CD8-positive, alpha-beta memory T cell (primary cell): ENCODE measurements around the gene CASZ1. TPM values are rescaled to one million over a fixed set of nuclear protein-coding genes. Genes with fewer than 3 reads are reported as not detected.
A peak's percentile ranks its signal among the peaks of the same experiment; 100 is the strongest.

Source experiments
- CTCF ChIA-PET: fragments of 350-600 bp; sonication (Branson Sonifier 250); formaldehyde crosslinking; loops from one replicate; lab custom pipeline; 2021; ENCODE audit warnings: antibody characterized with exemption; lab: Charles Lee
- POLR2A ChIA-PET: fragments of 350-600 bp; sonication (Branson Sonifier 250); formaldehyde crosslinking; loops from one replicate; lab custom pipeline; 2021; ENCODE audit warnings: antibody characterized with exemption; lab: Charles Lee
- DNase-seq, 5 donors: peaks; one replicate each; pipeline versions ENCODE4 v3.0.0 to v3.0.0-alpha.2; 2020 to 2022; ENCODE audit warnings: mixed read lengths in 1 of 5
- H3K27ac ChIP-seq: one replicate; pipeline ENCODE4 v1.7.0; 2013; ENCODE audit warnings: low read depth, mild to moderate bottlenecking, low read length, moderate library complexity
- H3K27me3 ChIP-seq: 2 replicates; pipeline ENCODE4 v1.7.0; 2013; ENCODE audit warnings: low read length, mild to moderate bottlenecking; ENCODE audit not compliant: insufficient read depth, poor library complexity, severe bottlenecking
- H3K36me3 ChIP-seq: 2 replicates; pipeline ENCODE4 v1.7.0; 2013; ENCODE audit warnings: mild to moderate bottlenecking, low read length, moderate library complexity; ENCODE audit not compliant: insufficient read depth
- H3K4me1 ChIP-seq: 2 replicates; pipeline ENCODE4 v1.7.0; 2013; ENCODE audit warnings: mild to moderate bottlenecking, low read length, moderate library complexity; ENCODE audit not compliant: insufficient read depth
- H3K4me3 ChIP-seq: 2 replicates; pipeline ENCODE4 v1.7.0; 2013; ENCODE audit warnings: mild to moderate bottlenecking, low read length
- H3K9me3 ChIP-seq: 2 replicates; pipeline ENCODE4 v1.7.0; 2013; ENCODE audit warnings: mild to moderate bottlenecking, low read length
- H3K27ac Mint-ChIP-seq, 8 donors: one replicate each; pipeline ENCODE4 v1.8.0; 2020 to 2021; ENCODE audit warnings: mixed read lengths in 8 of 8, mild to moderate bottlenecking in 6 of 8, inconsistent platforms in 3 of 8, moderate library complexity in 3 of 8
- H3K27me3 Mint-ChIP-seq, 2 donors: one replicate each; pipeline ENCODE4 v1.8.0; 2020 to 2021; ENCODE audit warnings: mixed read lengths in 2 of 2, mild to moderate bottlenecking in 1 of 2, moderate library complexity in 1 of 2
- H3K36me3 Mint-ChIP-seq, 3 donors: one replicate each; pipeline ENCODE4 v1.8.0; 2020 to 2021; ENCODE audit warnings: mixed read lengths in 3 of 3, inconsistent platforms in 1 of 3, mild to moderate bottlenecking in 1 of 3
- H3K4me1 Mint-ChIP-seq, 3 donors: one replicate each; pipeline ENCODE4 v1.8.0; 2020 to 2021; ENCODE audit warnings: mixed read lengths in 3 of 3, inconsistent platforms in 1 of 3, mild to moderate bottlenecking in 1 of 3
- H3K4me3 Mint-ChIP-seq, 7 donors: one replicate each; pipeline ENCODE4 v1.8.0; 2020 to 2021; ENCODE audit warnings: mixed read lengths in 7 of 7, mild to moderate bottlenecking in 6 of 7, moderate library complexity in 4 of 7, inconsistent platforms in 2 of 7
- H3K9me3 Mint-ChIP-seq, 5 donors: one replicate each; pipeline ENCODE4 v1.8.0; 2020 to 2022; ENCODE audit warnings: mixed read lengths in 5 of 5, mild to moderate bottlenecking in 3 of 5, moderate library complexity in 2 of 5, inconsistent platforms in 1 of 5
- polyA plus RNA-seq: library from polyadenylated mRNA; unstranded; fragments of 300-500 nt; fragmentation: Illumina TruSeq; gene quantifications from one replicate; pipeline ENCODE4 v1.2.3, GENCODE V29; 2021
- total RNA-seq, 2 experiments: library from RNA; stranded (reverse); gene quantifications; one replicate each; pipeline ENCODE4 v1.2.3, GENCODE V29; 2021

The CASZ1 gene
- total and polyA plus RNA-seq, 3 experiments from 2014 or later, result 2.2 to 10.5 (median 9.9) TPM

DNA sequence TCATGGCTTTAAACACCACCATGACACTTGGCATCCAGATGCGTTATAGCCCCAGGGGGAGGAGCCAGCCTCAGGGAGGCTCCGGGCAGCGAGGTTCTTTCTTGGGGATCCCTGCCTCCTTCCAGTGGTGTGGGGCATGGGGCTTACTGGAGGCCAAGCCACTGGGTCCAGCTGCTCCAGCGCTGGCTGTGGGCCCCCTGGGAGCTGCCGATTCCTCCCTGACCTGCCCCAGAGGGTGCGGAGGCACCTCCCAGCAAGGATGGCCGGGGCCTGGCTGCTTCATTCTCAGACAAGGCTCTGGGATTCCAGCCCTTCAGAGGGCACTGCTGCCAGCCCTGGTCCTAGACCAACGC, 162.4 kb downstream of the CASZ1 start:
- H3K36me3 Mint-ChIP-seq, result peaks cover 0 to 23% (median 2%) of the 10 kb centered on the region in 3 donors
- no peak overlapping the region for H3K4me3 ChIP-seq
- no peak for DNase-seq
- peak overlapping the region in 1 of 8 donors; percentile 57 for H3K27ac Mint-ChIP-seq
- ChIA-PET CTCF (no interaction called here), POLR2A (no interaction called here)
- no peaks in the 10 kb centered on the region for H3K27me3 Mint-ChIP-seq
- no peak overlapping the region for H3K27ac ChIP-seq
- H3K4me1 Mint-ChIP-seq, result peaks cover 0 to 9% (median 1%) of the 10 kb centered on the region in 3 donors
- no peaks in the 10 kb centered on the region for H3K36me3 ChIP-seq
- no peak overlapping the region for H3K4me3 Mint-ChIP-seq
- H3K27me3 ChIP-seq, result no peaks in the 10 kb centered on the region
- H3K9me3 ChIP-seq, result no peaks in the 10 kb centered on the region
- H3K4me1 ChIP-seq, result no peaks in the 10 kb centered on the region
- no peaks in the 10 kb centered on the region for H3K9me3 Mint-ChIP-seq

GRCh38 chr1:10633416-10633815, 163.0 kb downstream of the CASZ1 start:
- POLR2A ChIA-PET, result no interaction called here
- H3K4me1 ChIP-seq, result no peaks in the 10 kb centered on the region
- DNase-seq, result no peak
- H3K27me3 ChIP-seq, result no peaks in the 10 kb centered on the region
- H3K36me3 ChIP-seq, result no peaks in the 10 kb centered on the region
- no peak overlapping the region for H3K27ac ChIP-seq
- H3K4me3 Mint-ChIP-seq, result no peak overlapping the region
- no peaks in the 10 kb centered on the region for H3K27me3 Mint-ChIP-seq
- CTCF ChIA-PET, result no interaction called here
- H3K4me1 Mint-ChIP-seq, result peaks cover 0 to 9% (median 1%) of the 10 kb centered on the region in 3 donors
- peak overlapping the region in 1 of 8 donors; percentile 57 for H3K27ac Mint-ChIP-seq
- H3K4me3 ChIP-seq, result no peak overlapping the region
- no peaks in the 10 kb centered on the region for H3K9me3 Mint-ChIP-seq
- H3K36me3 Mint-ChIP-seq, result peaks cover 0 to 29% (median 2%) of the 10 kb centered on the region in 3 donors
- no peaks in the 10 kb centered on the region for H3K9me3 ChIP-seq

- ChIA-PET POLR2A (no interaction called here), CTCF (no interaction called here)
- Histone ChIP-seq H3K36me3 (no peaks in the 10 kb centered on the region), H3K4me1 (no peaks in the 10 kb centered on the region), H3K4me3 (no peak overlapping the region), H3K27ac (no peak overlapping the region), H3K9me3 (no peaks in the 10 kb centered on the region), H3K27me3 (no peaks in the 10 kb centered on the region)
- no peaks in the 10 kb centered on the region for H3K27me3 Mint-ChIP-seq
- peaks cover 0 to 34% (median 2%) of the 10 kb centered on the region in 3 donors for H3K36me3 Mint-ChIP-seq
- peak in 1 of 5 donors; percentile 19 for DNase-seq
- H3K4me3 Mint-ChIP-seq, result no peak overlapping the region
- H3K27ac Mint-ChIP-seq, result peak overlapping the region in 1 of 8 donors; percentile 24
- peaks cover 0 to 6% (median 1%) of the 10 kb centered on the region in 3 donors for H3K4me1 Mint-ChIP-seq
- no peaks in the 10 kb centered on the region for H3K9me3 Mint-ChIP-seq
These were observed 163.8 kb downstream of the CASZ1 start for GRCh38 chr1:10632691-10633090.

DNA sequence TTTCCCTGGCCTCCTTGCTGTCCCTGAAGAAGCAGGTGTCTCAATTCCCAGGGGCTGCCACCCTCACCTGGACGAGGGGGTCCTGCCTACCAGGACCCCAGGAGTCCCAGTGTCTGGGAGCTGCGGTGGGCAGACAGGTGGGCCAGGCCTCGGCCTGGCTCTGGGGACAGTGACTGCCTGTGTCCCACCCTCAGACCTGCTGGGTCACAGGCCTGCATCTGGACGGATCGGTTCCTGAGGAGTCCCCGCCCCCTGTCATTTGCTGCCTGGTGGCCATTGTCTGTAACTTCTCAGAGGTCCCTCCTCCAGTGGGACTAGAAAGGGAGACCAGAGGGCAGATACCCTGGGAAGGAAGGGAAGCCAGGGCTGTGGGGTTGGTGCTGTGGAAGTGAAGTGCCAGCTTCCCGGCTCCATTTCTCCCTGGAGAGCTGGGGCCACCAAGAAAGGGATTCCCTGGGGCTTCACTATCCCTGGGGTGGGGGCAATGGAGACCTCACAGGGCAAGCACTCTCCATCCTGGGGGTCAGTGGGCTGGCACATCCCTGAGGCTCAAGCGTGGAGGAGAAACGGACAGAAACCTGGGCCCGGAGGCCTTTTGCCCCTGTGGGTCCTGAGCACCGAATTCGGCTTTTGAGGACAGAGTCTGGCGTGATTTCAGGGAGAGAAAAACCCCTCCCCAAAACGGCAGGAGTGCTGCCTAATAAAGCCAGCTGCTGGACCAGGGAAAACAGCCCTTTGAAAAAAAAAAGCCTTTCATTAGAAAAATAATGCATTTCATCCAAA, 164.4 kb downstream of the CASZ1 start:
- DNase-seq, result peak in 1 of 5 donors; percentile 43
- no peak overlapping the region for H3K27ac ChIP-seq
- H3K4me1 ChIP-seq, result no peaks in the 10 kb centered on the region
- no peak overlapping the region for H3K4me3 ChIP-seq
- Mint-ChIP-seq H3K27me3 (no peaks in the 10 kb centered on the region), H3K4me3 (peak overlapping the region in 1 of 7 donors; percentile 23), H3K36me3 (peaks cover 0 to 36% (median 2%) of the 10 kb centered on the region in 3 donors), H3K27ac (no peak overlapping the region), H3K4me1 (peaks cover 0 to 2% (median 0%) of the 10 kb centered on the region in 3 donors), H3K9me3 (no peaks in the 10 kb centered on the region)
- no peaks in the 10 kb centered on the region for H3K36me3 ChIP-seq
- ChIA-PET POLR2A (no interaction called here), CTCF (no interaction called here)
- H3K27me3 ChIP-seq, result no peaks in the 10 kb centered on the region
- H3K9me3 ChIP-seq, result no peaks in the 10 kb centered on the region

GRCh38 chr1:10631121-10631810, 165.2 kb downstream of the CASZ1 start:
- no peaks in the 10 kb centered on the region for H3K9me3 Mint-ChIP-seq

GRCh38 chr1:10630661-10631120, 165.8 kb downstream of the CASZ1 start:
- Histone ChIP-seq H3K36me3 (no peaks in the 10 kb centered on the region), H3K4me3 (no peak overlapping the region), H3K4me1 (no peaks in the 10 kb centered on the region), H3K27me3 (no peaks in the 10 kb centered on the region), H3K27ac (no peak overlapping the region), H3K9me3 (no peaks in the 10 kb centered on the region)
- Mint-ChIP-seq H3K36me3 (peaks cover 0 to 45% (median 4%) of the 10 kb centered on the region in 3 donors), H3K27me3 (no peaks in the 10 kb centered on the region), H3K4me3 (no peak overlapping the region), H3K4me1 (no peaks in the 10 kb centered on the region), H3K9me3 (no peaks in the 10 kb centered on the region), H3K27ac (peak overlapping the region in 1 of 8 donors; percentile 72)
- CTCF ChIA-PET, result interaction anchor here (1.4 kb wide), 1 partner anchor 136 kb away, joined by 5 read pairs; no protein-coding TSS in a partner anchor
- peak in 1 of 5 donors; percentile 36 for DNase-seq
- POLR2A ChIA-PET, result no interaction called here

More at GRCh38 chr1:10631121-10631810, 165.2 kb downstream of the CASZ1 start:
- H3K27ac ChIP-seq, result no peak overlapping the region
- H3K27me3 ChIP-seq, result no peaks in the 10 kb centered on the region
- POLR2A ChIA-PET, result no interaction called here
- no peaks in the 10 kb centered on the region for H3K27me3 Mint-ChIP-seq
- no peaks in the 10 kb centered on the region for H3K36me3 ChIP-seq
- H3K4me3 Mint-ChIP-seq, result no peak overlapping the region
- H3K4me1 ChIP-seq, result no peaks in the 10 kb centered on the region
- CTCF ChIA-PET, result no interaction called here
- no peaks in the 10 kb centered on the region for H3K4me1 Mint-ChIP-seq
- no peak overlapping the region for H3K4me3 ChIP-seq
- DNase-seq, result peak in 1 of 5 donors; percentile 39
- H3K36me3 Mint-ChIP-seq, result peaks cover 0 to 42% (median 4%) of the 10 kb centered on the region in 3 donors
- no peak overlapping the region for H3K27ac Mint-ChIP-seq
- H3K9me3 ChIP-seq, result no peaks in the 10 kb centered on the region

DNA sequence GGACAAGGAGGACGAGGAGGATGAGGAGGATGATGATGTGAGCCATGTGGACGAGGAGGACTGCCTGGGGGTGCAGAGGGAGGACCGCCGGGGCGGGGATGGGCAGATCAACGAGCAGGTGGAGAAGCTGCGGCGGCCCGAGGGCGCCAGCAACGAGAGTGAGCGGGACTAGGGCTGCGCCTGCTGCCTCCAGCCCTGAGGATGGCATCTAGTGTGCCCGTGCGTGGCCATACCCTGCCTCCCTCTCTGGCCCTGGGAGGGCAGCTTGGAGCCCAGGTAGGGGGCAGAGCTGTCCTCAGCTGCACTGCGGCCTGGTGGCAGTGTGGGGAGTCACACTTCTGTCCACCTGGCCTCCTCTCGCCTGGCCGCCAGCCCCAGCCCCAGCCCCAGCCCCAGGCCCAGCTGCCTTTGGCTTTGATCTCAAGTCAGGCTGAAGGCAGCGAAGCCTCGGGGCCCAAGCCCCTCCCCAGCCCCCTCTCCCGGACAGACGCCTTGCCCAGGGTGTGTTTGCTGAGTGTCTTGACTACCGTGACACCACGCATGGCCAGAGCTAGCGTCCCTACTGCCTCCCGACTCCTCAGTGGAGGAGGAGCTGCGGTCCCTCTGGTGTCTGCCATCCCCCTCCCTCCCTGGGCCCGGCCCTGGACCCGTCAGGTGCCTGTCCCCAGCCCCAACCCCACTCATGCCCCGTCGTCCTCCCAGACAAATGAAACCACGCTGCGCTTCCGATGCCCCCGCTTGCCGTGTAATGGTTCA, 166.5 kb downstream of the CASZ1 start:
- POLR2A ChIA-PET, result no interaction called here
- no peaks in the 10 kb centered on the region for H3K36me3 ChIP-seq
- no peak overlapping the region for H3K4me3 ChIP-seq
- H3K9me3 Mint-ChIP-seq, result no peaks in the 10 kb centered on the region
- H3K36me3 Mint-ChIP-seq, result peaks cover 0 to 52% (median 4%) of the 10 kb centered on the region in 3 donors
- no peaks in the 10 kb centered on the region for H3K27me3 ChIP-seq
- peak overlapping the region in 1 of 8 donors; percentile 72 for H3K27ac Mint-ChIP-seq
- DNase-seq, result peak in 1 of 5 donors; percentile 45
- H3K27me3 Mint-ChIP-seq, result no peaks in the 10 kb centered on the region
- no peaks in the 10 kb centered on the region for H3K9me3 ChIP-seq
- no peak overlapping the region for H3K27ac ChIP-seq
- H3K4me3 Mint-ChIP-seq, result no peak overlapping the region
- CTCF ChIA-PET, result interaction anchor here (1.4 to 1.6 kb wide), 2 partner anchors 123 to 135 kb away, joined by 4 to 5 read pairs; no protein-coding TSS in a partner anchor
- no peaks in the 10 kb centered on the region for H3K4me1 ChIP-seq
- no peaks in the 10 kb centered on the region for H3K4me1 Mint-ChIP-seq
